Stimulated activated CD8-positive, alpha-beta memory T cell treated with anti-CD3 and anti-CD28 coated beads, Interleukin-7, amount 100 ng/mL, for 24 hours (primary cell): ENCODE results near the gene PLIN4.
"Not testable (repeated sequence)": the region's sequence is repeated elsewhere in the genome, so short reads cannot be mapped to it uniquely, and the experiment has no call there.

Source experiments
- DNase-seq: peaks from one replicate; pipeline ENCODE4 v3.0.0-alpha.2; 2020; ENCODE audit warnings: low read depth

Gene PLIN4

GRCh38 chr19:4518345-4519171 lies at the start of gene PLIN4:
PLIN4 (minus strand) TSS chr19:4518486; CDS start chr19:4518272, 214 bp downstream.
- no peak for DNase-seq

- peak; percentile 52 for DNase-seq
Observed at GRCh38 chr19:4567584-4568071, 49.3 kb upstream of the PLIN4 start.

- no peak for DNase-seq
Observed at GRCh38 chr19:4566402-4567051, 48.2 kb upstream of the PLIN4 start.

GRCh38 chr19:4563562-4563961 lies 45.3 kb upstream of the PLIN4 start:
- DNase-seq: not testable (repeated sequence)

- DNase-seq: not testable (repeated sequence)
Observed at GRCh38 chr19:4562085-4562484, 43.8 kb upstream of the PLIN4 start.

GRCh38 chr19:4559569-4559968 lies 41.3 kb upstream of the PLIN4 start, which contains the start of gene SEMA6B:
SEMA6B (minus strand) TSS chr19:4559684; CDS start chr19:4558457, 1,227 bp downstream.
- no peak for DNase-seq

- DNase-seq: no peak
Observed at GRCh38 chr19:4557971-4558941, 40.0 kb upstream of the PLIN4 start.

- no peak for DNase-seq
Observed at GRCh38 chr19:4557144-4557970, 39.1 kb upstream of the PLIN4 start.

- peak; percentile 13 for DNase-seq
Observed at GRCh38 chr19:4556597-4557127, 38.4 kb upstream of the PLIN4 start.

- no peak for DNase-seq
Observed at GRCh38 chr19:4555657-4556561, 37.6 kb upstream of the PLIN4 start.

- DNase-seq: no peak
Observed at GRCh38 chr19:4554717-4555116, 36.4 kb upstream of the PLIN4 start.

- DNase-seq: no peak
Observed at GRCh38 chr19:4553775-4554174, 35.5 kb upstream of the PLIN4 start.

- no peak for DNase-seq
Observed at GRCh38 chr19:4553092-4553695, 34.9 kb upstream of the PLIN4 start.

- DNase-seq: no peak
Observed at GRCh38 chr19:4552525-4552819, 34.2 kb upstream of the PLIN4 start.

- DNase-seq: no peak
Observed at GRCh38 chr19:4550479-4551050, 32.3 kb upstream of the PLIN4 start.

GRCh38 chr19:4550018-4550417 lies 31.7 kb upstream of the PLIN4 start:
- DNase-seq: no peak

- no peak for DNase-seq
Observed at GRCh38 chr19:4548238-4548584, 29.9 kb upstream of the PLIN4 start.

- no peak for DNase-seq
Observed at GRCh38 chr19:4547303-4548237, 29.3 kb upstream of the PLIN4 start.
